Upper lobe of right lung (tissue), 1 donor: Measurements from ENCODE around the gene ALDH3A2. TPM values are rescaled to one million over a fixed set of nuclear protein-coding genes. Genes with fewer than 3 reads are reported as not detected.
A peak's percentile ranks its signal among the peaks of the same experiment; 100 is the strongest.

ENCODE experiments used
- ATAC-seq: fragments of 200-7000 bp; cut with Tn5 transposase; one replicate; pipeline ENCODE4 v1.9.1; 2020; ENCODE audit warnings: mild to moderate bottlenecking, moderate library complexity
- DNase-seq: peaks from one replicate; pipeline ENCODE4 v3.0.0-alpha.2; 2020
- H3K27ac ChIP-seq: fragments of 200-600 bp; one replicate; pipeline ENCODE4 v1.8.0; 2022
- H3K27me3 ChIP-seq: fragments of 200-600 bp; one replicate; pipeline ENCODE4 v1.8.0; 2022; ENCODE audit warnings: mild to moderate bottlenecking
- H3K36me3 ChIP-seq: fragments of 200-600 bp; one replicate; pipeline ENCODE4 v1.8.0; 2022
- H3K4me1 ChIP-seq: fragments of 200-600 bp; one replicate; pipeline ENCODE4 v1.8.0; 2022
- H3K4me3 ChIP-seq: fragments of 200-600 bp; one replicate; pipeline ENCODE4 v1.8.0; 2022; ENCODE audit warnings: mild to moderate bottlenecking
- H3K9me3 ChIP-seq: fragments of 200-600 bp; one replicate; pipeline ENCODE4 v1.8.0; 2022
- CTCF ChIP-seq: fragments of 200-600 bp; IDR thresholded peaks from one replicate; pipeline ENCODE4 v1.8.0; 2022; ENCODE audit warnings: antibody characterized with exemption
- intact Hi-C: fragments of 100-400 bp; cut with DNase I; formaldehyde crosslinking; loops from one replicate; pipeline ENCODE4 v1.11.0; 2022
- total RNA-seq: library from RNA; stranded (reverse); fragmentation: NEBNext Ultra II Directional; extraction: Animal tissue kit (Norgen Biotek cat#: 25700); gene quantifications from one replicate; pipeline ENCODE4 v1.2.1, GENCODE V29; 2021
- donor health status: DM: no; HTN: yes; CAD: no; lungs with severe emphysema.

The ALDH3A2 gene
- total RNA-seq, 1 donor from 2014 or later = 134 TPM

- Histone ChIP-seq H3K27ac (no peak overlapping the region), H3K9me3 (no peaks in the 10 kb centered on the region), H3K4me1 (peaks cover 6% of the 10 kb centered on the region), H3K36me3 (no peaks in the 10 kb centered on the region), H3K27me3 (no peaks in the 10 kb centered on the region), H3K4me3 (no peak overlapping the region)
- no peak for ATAC-seq
- TF ChIP-seq CTCF = no peak
- no peak for DNase-seq
- intact Hi-C loops = no loop called here
Observed at GRCh38 chr17:19717031-19717360, 68.4 kb downstream of the ALDH3A2 start.

- ATAC-seq = no peak
- no peak overlapping the region for H3K4me3 ChIP-seq
Observed at GRCh38 chr17:19717411-19717908, 68.9 kb downstream of the ALDH3A2 start.

GRCh38 chr17:19718041-19718612 lies 69.6 kb downstream of the ALDH3A2 start:
- no peaks in the 10 kb centered on the region for H3K9me3 ChIP-seq
- no peak overlapping the region for H3K4me3 ChIP-seq
- H3K36me3 ChIP-seq = no peaks in the 10 kb centered on the region
- H3K27me3 ChIP-seq = no peaks in the 10 kb centered on the region
- peaks cover 6% of the 10 kb centered on the region for H3K4me1 ChIP-seq
- ATAC-seq (no peak), DNase-seq (peak; percentile 54)
- intact Hi-C loops = no loop called here
- TF ChIP-seq CTCF = no peak
- H3K27ac ChIP-seq = no peak overlapping the region

More at GRCh38 chr17:19717411-19717908, 68.9 kb downstream of the ALDH3A2 start:
- H3K36me3 ChIP-seq = no peaks in the 10 kb centered on the region
- peaks cover 6% of the 10 kb centered on the region for H3K4me1 ChIP-seq
- peak; percentile 57 for DNase-seq
- intact Hi-C loops = no loop called here
- H3K9me3 ChIP-seq = no peaks in the 10 kb centered on the region
- no peaks in the 10 kb centered on the region for H3K27me3 ChIP-seq
- no peak for TF ChIP-seq CTCF
- no peak overlapping the region for H3K27ac ChIP-seq

- intact Hi-C loops = no loop called here
- TF ChIP-seq CTCF = peak; percentile 14
- H3K27ac ChIP-seq = no peak overlapping the region
- H3K4me3 ChIP-seq = no peak overlapping the region
- no peaks in the 10 kb centered on the region for H3K27me3 ChIP-seq
- no peaks in the 10 kb centered on the region for H3K9me3 ChIP-seq
- H3K4me1 ChIP-seq = peaks cover 6% of the 10 kb centered on the region
- DNase-seq (peak; percentile 52), ATAC-seq (peak; percentile 16)
- H3K36me3 ChIP-seq = no peaks in the 10 kb centered on the region
Observed at GRCh38 chr17:19718613-19719354, 70.2 kb downstream of the ALDH3A2 start.

- Histone ChIP-seq H3K4me1 (peaks cover 12% of the 10 kb centered on the region), H3K4me3 (no peak overlapping the region), H3K27me3 (no peaks in the 10 kb centered on the region), H3K27ac (no peak overlapping the region), H3K36me3 (no peaks in the 10 kb centered on the region), H3K9me3 (no peaks in the 10 kb centered on the region)
- no peak for TF ChIP-seq CTCF
- intact Hi-C loops = no loop called here
- ATAC-seq = no peak
- peak; percentile 47 for DNase-seq
Observed at GRCh38 chr17:19719355-19720209, 71.0 kb downstream of the ALDH3A2 start.
